Measurements from ENCODE around the gene CLDND2.

- TF ChIP-seq CTCF (conservative IDR thresholded peaks at IDR 0.05; ENCODE audit: low read depth, low read length), result no peak
- TF ChIP-seq POLR2A (IDR thresholded peaks at IDR 0.05; ENCODE audit: low read depth, low read length), result no peak
- TF ChIP-seq, protein P1, sequence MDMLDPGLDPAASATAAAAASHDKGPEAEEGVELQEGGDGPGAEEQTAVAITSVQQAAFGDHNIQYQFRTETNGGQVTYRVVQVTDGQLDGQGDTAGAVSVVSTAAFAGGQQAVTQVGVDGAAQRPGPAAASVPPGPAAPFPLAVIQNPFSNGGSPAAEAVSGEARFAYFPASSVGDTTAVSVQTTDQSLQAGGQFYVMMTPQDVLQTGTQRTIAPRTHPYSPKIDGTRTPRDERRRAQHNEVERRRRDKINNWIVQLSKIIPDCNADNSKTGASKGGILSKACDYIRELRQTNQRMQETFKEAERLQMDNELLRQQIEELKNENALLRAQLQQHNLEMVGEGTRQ (IDR thresholded peaks at IDR 0.05; ENCODE audit: low read depth, low read length), result no peak
- no peak for TF ChIP-seq RAD21 (IDR thresholded peaks at IDR 0.05; ENCODE audit: low read length)
- no peak for TF ChIP-seq SMC3 (IDR thresholded peaks at IDR 0.05; ENCODE audit: low read depth, low read length)
- no peak for TF ChIP-seq FOS (IDR thresholded peaks at IDR 0.05; ENCODE audit: low read depth, low read length)
- TF ChIP-seq RFX5 (IDR thresholded peaks at IDR 0.05; ENCODE audit: low read depth, low read length), result no peak
- no peak for TF ChIP-seq CEBPB (IDR thresholded peaks at IDR 0.05; ENCODE audit: low read depth, low read length)
- no peak for TF ChIP-seq MXI1 (IDR thresholded peaks at IDR 0.05; ENCODE audit: borderline replicate concordance, low read depth, low read length)
Measured at GRCh38 chr19:51324167-51324481, 44.7 kb downstream of the CLDND2 start.
